Stimulated activated CD8-positive, alpha-beta memory T cell treated with anti-CD3 and anti-CD28 coated beads, Interleukin-12 subunit alpha, Interleukin-12 subunit beta, amount 100 ng/mL, for 1 hour (primary cell): Measurements from ENCODE around the gene OGT.
"Not testable (repeated sequence)": the region's sequence is repeated elsewhere in the genome, so short reads cannot be mapped to it uniquely, and the experiment has no call there.

Experiments
- DNase-seq: peaks from one replicate; pipeline ENCODE4 v3.0.0-alpha.2; 2020; ENCODE audit warnings: low read depth

OGT gene

GRCh38 chrX:71586929-71587328 is 54.0 kb downstream of the OGT start:
- DNase-seq: no peak

- DNase-seq: not testable (repeated sequence)
Measured at GRCh38 chrX:71593210-71593609, 60.3 kb downstream of the OGT start.

- no peak for DNase-seq
Measured at GRCh38 chrX:71599965-71600364, 67.1 kb downstream of the OGT start.

GRCh38 chrX:71603618-71604017 is 70.7 kb downstream of the OGT start:
- DNase-seq: no peak

GRCh38 chrX:71604141-71604540 is 71.2 kb downstream of the OGT start:
- DNase-seq: no peak

GRCh38 chrX:71604796-71605568 is 72.1 kb downstream of the OGT start:
- no peak for DNase-seq

- DNase-seq: no peak
Measured at GRCh38 chrX:71606536-71607216, 73.8 kb downstream of the OGT start.

DNA sequence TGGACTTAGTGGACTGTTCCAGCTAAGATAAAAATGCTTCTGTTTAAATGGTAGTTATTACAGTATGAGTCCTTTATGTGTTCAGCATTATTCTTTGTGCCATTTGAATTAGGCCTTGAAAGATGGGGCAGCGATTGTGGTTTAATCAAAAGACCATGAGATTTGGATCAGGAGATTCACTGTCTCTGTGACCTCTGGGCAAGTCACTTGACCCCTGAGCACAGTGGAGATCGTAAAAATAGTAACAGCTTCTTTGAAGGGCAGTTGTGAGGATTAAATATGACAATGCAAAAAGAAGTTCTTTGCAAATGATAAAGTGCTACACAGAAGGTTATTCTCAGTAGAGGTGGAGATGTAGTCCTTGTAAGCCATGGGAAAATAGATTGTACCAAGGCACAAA is 74.6 kb downstream of the OGT start:
- DNase-seq: no peak

DNA sequence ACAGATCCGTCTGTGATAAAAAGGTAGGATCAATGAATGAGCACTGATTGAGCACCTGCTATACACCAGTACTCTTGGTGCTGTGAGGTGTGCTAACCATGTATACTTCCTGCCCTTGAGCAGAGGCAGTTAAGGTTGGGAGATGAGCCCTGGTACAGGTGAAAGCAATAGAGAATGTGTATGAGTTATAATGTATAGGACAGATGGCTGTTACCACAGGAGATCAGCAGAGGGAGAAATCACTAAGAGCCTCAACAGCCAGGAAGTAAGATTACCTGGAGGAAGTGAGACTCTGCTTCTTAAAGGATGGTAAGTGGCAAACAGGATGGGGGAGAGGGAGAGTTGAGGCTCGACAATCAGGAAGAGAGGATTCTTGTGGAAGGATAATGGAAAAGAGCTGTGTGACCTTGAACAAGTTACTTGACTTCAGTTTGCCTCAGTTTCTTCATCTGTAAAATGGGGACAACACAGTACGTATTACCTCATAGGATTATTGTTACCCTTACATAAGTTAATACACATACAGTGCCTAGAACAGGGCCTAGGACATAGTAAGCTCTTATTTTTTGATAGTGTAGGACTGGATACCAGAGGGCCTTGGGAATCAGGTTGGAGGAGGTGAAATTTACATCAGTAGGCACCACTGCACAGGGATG is 76.3 kb downstream of the OGT start:
- no peak for DNase-seq

DNA sequence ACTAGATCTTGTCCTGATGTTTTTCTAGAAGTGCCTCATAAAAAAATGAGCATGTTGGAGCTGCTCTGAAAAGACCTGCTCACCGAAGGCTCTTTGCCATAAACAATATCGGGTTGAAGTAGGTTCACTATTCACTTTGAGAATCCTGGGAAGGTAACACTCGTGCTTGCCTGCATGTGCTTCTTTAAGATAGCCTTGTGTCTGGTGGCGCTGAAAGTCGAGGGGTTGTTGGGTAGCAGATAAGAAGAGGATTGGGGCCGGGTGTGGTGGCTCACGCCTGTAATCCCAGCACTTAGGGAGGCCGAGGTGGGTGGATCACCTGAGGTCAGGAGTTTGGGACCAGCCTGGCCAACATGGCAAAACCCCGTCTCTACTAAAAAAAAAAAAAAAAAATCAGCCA is 78.8 kb downstream of the OGT start:
- DNase-seq: not testable (repeated sequence)

- DNase-seq: no peak
Measured at GRCh38 chrX:71612256-71612655, 79.4 kb downstream of the OGT start.

GRCh38 chrX:71615056-71615455 is 82.2 kb downstream of the OGT start:
- DNase-seq: no peak

DNA sequence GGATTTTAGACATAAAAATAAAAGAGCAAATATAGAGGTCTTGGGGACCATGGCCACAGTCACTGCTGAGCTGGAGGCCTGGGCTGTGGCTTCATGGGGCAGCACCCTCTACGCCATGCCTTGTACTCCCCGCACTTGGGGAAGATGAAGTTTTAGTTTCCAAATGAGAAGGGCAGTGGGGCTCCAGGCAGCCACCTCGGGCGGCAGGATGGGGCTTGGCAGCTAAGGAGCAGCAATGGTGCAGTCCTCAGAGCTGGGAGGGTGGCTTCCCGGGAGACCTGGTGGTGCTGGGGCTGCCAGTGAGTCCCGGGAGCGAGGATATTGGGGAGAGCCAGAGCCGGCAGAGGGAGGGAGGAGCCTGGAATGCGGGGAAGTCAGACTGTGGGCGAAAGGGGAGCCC is 83.0 kb downstream of the OGT start:
- DNase-seq: no peak

DNA sequence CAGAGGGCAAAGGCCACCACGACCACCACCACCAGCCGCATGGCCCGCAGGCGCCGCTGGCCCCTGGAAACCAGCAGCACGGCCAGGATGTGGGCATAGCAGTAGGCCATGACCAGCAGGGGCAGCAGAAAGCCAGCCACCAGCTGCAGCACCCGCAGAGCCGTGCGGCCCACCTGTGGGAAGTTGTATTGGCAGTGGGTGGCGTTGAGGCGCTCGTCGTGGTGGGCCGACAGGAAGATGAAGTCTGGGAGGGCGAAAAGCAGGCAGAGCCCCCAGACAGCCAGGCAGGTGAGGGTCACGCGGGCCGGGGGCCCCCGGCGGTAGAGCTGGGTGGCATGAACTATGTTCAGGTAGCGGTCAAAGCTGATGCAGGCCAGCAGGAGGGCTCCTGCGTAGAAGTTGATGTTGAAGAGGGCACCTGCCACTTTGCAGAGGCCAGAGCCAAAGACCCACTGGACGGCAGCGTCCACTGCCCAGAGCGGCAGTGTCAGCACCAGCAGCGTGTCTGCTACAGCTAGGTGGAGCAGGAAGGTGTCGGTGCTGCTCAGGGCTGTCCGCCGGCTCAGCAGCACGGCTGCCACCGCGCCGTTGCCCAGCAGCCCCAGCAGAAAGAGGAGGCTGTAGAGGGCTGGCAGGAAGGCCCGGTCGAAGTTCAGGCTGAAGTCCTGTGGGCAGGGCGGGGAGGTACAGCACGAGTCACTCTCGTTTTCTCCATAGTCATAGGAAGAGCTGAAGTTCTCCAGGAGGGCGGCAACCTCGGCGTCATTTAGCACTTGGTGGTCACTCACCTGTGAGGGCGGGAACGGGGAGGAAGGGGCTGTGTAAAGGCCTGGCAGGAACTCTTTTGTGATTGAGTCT is 84.0 kb downstream of the OGT start:
- DNase-seq: no peak

- no peak for DNase-seq
Measured at GRCh38 chrX:71617742-71618141, 84.8 kb downstream of the OGT start.

DNA sequence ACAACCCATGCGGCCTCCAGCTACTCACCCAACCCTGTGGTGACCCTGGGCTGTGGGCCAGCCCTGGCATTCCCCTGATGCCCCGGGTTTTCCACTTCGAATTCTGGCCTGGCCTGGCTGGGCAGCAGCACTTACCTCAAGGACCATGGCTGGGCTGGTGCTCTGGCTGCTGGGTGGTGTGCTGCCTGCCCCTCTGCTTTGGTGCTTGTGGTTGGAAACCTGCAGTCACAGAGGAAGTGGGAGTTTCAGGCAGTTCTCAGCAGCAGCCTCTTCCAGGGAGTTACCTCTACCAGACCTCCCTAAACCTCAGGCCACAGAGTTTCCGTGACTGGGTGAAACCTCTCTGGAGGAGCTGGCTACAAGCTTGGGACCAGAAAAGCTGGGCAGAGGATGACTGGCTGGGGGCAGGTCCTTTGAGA is 85.4 kb downstream of the OGT start, which contains the start of gene CXCR3:
Gene CXCR3, minus strand, starts transcription at position 209 of the 419 bp plus-strand sequence. Its CDS starts 62 bp downstream, at position 147.
- peak; percentile 46 for DNase-seq

GRCh38 chrX:71618787-71619186 is 85.9 kb downstream of the OGT start:
- DNase-seq: no peak

DNA sequence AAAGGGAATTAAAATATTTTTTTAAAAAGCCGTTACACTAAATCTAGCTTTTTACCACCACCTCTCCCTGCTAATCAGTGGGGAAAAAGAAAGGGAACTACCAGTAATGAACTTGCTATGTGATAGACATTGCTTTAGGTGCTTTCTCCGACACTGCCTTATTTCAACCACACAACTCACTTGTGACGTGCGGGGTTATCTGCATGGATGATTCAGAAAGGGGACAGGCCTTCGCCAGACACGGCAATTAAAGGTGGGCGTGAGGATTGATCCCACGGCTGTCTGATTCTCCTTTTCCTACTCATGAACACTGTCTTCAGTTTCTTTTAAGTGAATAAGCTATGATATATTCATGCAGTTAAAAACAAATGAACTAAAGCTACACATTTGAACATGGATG is 86.3 kb downstream of the OGT start:
- peak; percentile 20 for DNase-seq

DNA sequence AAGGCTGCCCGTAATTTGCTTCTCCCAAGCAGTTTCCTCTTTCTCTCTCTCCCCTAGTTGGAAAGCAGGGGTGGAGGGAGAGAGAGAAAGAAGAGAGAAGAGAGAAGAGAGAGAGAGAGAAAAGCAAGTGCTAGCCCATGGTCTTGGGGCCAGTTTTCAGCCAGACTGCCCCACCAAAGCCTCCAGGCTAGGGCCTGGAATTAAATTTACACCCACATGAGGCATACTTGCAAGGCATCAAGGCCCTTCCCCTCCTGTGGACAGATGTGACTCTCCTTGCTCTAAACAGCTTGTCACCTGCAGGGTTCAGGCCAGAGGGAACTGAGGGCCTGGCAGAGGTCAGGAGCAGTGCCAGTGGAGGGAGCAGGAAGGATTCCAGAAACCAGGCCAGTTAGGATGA is 87.1 kb downstream of the OGT start:
- no peak for DNase-seq

GRCh38 chrX:71621603-71622002 is 88.7 kb downstream of the OGT start:
- DNase-seq: no peak

DNA sequence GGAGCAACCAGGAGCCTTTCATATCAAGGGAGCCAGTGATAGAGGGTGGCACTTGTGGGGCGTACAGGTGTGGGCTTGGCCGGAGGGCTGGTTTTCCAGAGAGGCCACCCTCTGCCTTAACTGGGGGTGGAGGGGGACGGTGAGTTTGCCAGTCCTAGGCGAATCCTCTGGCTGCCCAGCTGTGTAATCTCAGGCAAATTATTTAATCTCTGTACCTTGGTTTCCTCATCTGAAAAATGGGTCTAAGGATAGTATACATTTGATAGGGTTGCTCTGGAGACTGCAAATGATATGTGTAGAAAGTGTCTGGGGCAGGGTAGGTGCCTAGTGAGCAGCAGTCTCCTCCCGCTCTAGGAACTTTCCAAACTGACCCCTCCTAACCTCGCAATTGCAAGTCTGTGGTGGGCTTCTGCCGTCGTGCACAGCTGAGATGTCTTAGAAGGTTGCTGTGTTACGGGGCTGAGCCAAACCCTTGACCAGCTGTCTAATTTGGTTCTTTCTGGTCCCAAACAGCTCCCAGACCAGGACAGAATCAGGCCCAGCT is 89.2 kb downstream of the OGT start:
- DNase-seq: no peak
